Thoracic aorta (tissue), 2 donors: ENCODE measurements around the gene PTN. TPM values are rescaled to one million over a fixed set of nuclear protein-coding genes. Genes with fewer than 3 reads are reported as not detected.

ENCODE experiments used
- ATAC-seq: fragments of 150-250 bp; one replicate; pipeline ENCODE4 v1.8.0; 2017; ENCODE audit warnings: low read depth; ENCODE audit not compliant: insufficient number of reproducible peaks, low FRiP score
- DNase-seq: peaks from one replicate; pipeline ENCODE4 v3.0.0-alpha.2; 2020; ENCODE audit warnings: low spot score
- H3K27ac ChIP-seq, 2 donors: fragments of 200-600 bp; sonication (generic); 1 replicate in 1 of 2; 2 replicates in 1 of 2; pipeline ENCODE4 v1.5.1; 2016; ENCODE audit warnings: mild to moderate bottlenecking in 2 of 2, moderate library complexity in 2 of 2
- H3K27me3 ChIP-seq: fragments of 200-600 bp; sonication (generic); replicated peaks from 2 replicates; pipeline ENCODE4 v1.6.0; 2016; ENCODE audit warnings: mild to moderate bottlenecking; ENCODE audit not compliant: insufficient read depth
- H3K36me3 ChIP-seq: fragments of 200-600 bp; sonication (generic); one replicate; pipeline ENCODE4 v1.5.1; 2016
- H3K4me1 ChIP-seq, 2 donors: fragments of 200-600 bp; sonication (generic); 1 replicate in 1 of 2; 2 replicates in 1 of 2; pipeline versions ENCODE4 v1.5.1 to v1.6.0; 2016; ENCODE audit warnings: low read depth in 2 of 2, mild to moderate bottlenecking in 1 of 2; ENCODE audit not compliant: control insufficient read depth in 1 of 2
- H3K4me3 ChIP-seq: fragments of 200-600 bp; sonication (generic); 2 replicates; pipeline ENCODE4 v1.5.1; 2016; ENCODE audit warnings: mild to moderate bottlenecking
- H3K9me3 ChIP-seq: fragments of 200-600 bp; sonication (generic); 2 replicates; pipeline ENCODE4 v1.5.1; 2016
- CTCF ChIP-seq: fragments of 200-600 bp; sonication (generic); IDR thresholded peaks from one replicate; pipeline ENCODE4 v1.5.1; 2019; ENCODE audit warnings: antibody characterized with exemption
- total RNA-seq, 2 donors: library from RNA; depleted of rRNA; stranded (reverse); fragments of >200 nt; gene quantifications; one replicate each; pipeline versions ENCODE4 v1.1.0 to v1.2.3, GENCODE V29; 2016

Gene PTN
- total RNA-seq, 2 donors from 2014 or later, result 4.7 to 12.5 TPM

GRCh38 chr7:137328373-137329120 lies 15.0 kb downstream of the PTN start:
- no peak overlapping the region for H3K4me3 ChIP-seq
- ATAC-seq (no peak), DNase-seq (no peak)
- no peaks in the 10 kb centered on the region for H3K4me1 ChIP-seq
- no peak for TF ChIP-seq CTCF
- no peaks in the 10 kb centered on the region for H3K9me3 ChIP-seq
- no peaks in the 10 kb centered on the region for H3K27me3 ChIP-seq
- no peak overlapping the region for H3K27ac ChIP-seq
- no peaks in the 10 kb centered on the region for H3K36me3 ChIP-seq

GRCh38 chr7:137325927-137326326 lies 17.6 kb downstream of the PTN start:
- H3K27ac ChIP-seq, result no peak overlapping the region
- TF ChIP-seq CTCF, result no peak
- H3K27me3 ChIP-seq, result no peaks in the 10 kb centered on the region
- no peaks in the 10 kb centered on the region for H3K4me1 ChIP-seq
- no peak for DNase-seq
- no peak overlapping the region for H3K4me3 ChIP-seq
- H3K9me3 ChIP-seq, result no peaks in the 10 kb centered on the region
- ATAC-seq, result no peak
- H3K36me3 ChIP-seq, result no peaks in the 10 kb centered on the region

GRCh38 chr7:137324796-137325696 lies 18.5 kb downstream of the PTN start:
- Histone ChIP-seq H3K27me3 (no peaks in the 10 kb centered on the region), H3K36me3 (no peaks in the 10 kb centered on the region), H3K9me3 (no peaks in the 10 kb centered on the region), H3K4me3 (no peak overlapping the region), H3K27ac (no peak overlapping the region), H3K4me1 (no peaks in the 10 kb centered on the region)
- DNase-seq (no peak), ATAC-seq (no peak)
- TF ChIP-seq CTCF, result no peak

- Histone ChIP-seq H3K4me1 (no peaks in the 10 kb centered on the region), H3K27ac (no peak overlapping the region), H3K4me3 (no peak overlapping the region), H3K36me3 (no peaks in the 10 kb centered on the region), H3K9me3 (no peaks in the 10 kb centered on the region), H3K27me3 (no peaks in the 10 kb centered on the region)
- no peak for TF ChIP-seq CTCF
- DNase-seq (no peak), ATAC-seq (no peak)
These were observed 26.7 kb downstream of the PTN start for GRCh38 chr7:137316648-137317353.

- Histone ChIP-seq H3K4me3 (no peak overlapping the region), H3K27ac (no peak overlapping the region), H3K9me3 (no peaks in the 10 kb centered on the region), H3K36me3 (no peaks in the 10 kb centered on the region), H3K27me3 (no peaks in the 10 kb centered on the region), H3K4me1 (no peaks in the 10 kb centered on the region)
- no peak for ATAC-seq
- DNase-seq, result no peak
- TF ChIP-seq CTCF, result no peak
These were observed 30.3 kb downstream of the PTN start for GRCh38 chr7:137313201-137313600.
